ENCODE measurements around the gene CAMK1D.

GRCh38 chr10:12801214-12802087 lies 452.1 kb downstream of the CAMK1D start:
- TF ChIP-seq CTCF (IDR thresholded peaks at IDR 0.05; ENCODE audit: poor library complexity): no peak
- TF ChIP-seq EZH2 (IDR thresholded peaks at IDR 0.05; ENCODE audit: borderline replicate concordance): no peak
- no peak for TF ChIP-seq EZH2phosphoT487 (IDR thresholded peaks at IDR 0.05; ENCODE audit: low read depth, severe bottlenecking, unreplicated experiment)

Data from hepatocyte (in vitro differentiated cells).